HUES48 (cell line): ENCODE measurements around the gene FAM229B.

Experiments used
- H3K27ac ChIP-seq: one replicate; pipeline ENCODE4 v1.7.0; 2013; ENCODE audit warnings: low read depth, low read length, inconsistent platforms
- H3K27me3 ChIP-seq: 2 replicates; pipeline ENCODE4 v1.6.1; 2013; ENCODE audit warnings: mild to moderate bottlenecking, low read length; ENCODE audit not compliant: control insufficient read depth, insufficient read depth
- H3K36me3 ChIP-seq: 2 replicates; pipeline ENCODE4 v1.6.1; 2013; ENCODE audit warnings: low read length; ENCODE audit not compliant: control insufficient read depth, insufficient read depth
- H3K4me1 ChIP-seq: 2 replicates; pipeline ENCODE4 v1.6.1; 2013; ENCODE audit warnings: mild to moderate bottlenecking, low read length; ENCODE audit not compliant: control insufficient read depth, insufficient read depth
- H3K4me3 ChIP-seq: 2 replicates; pipeline ENCODE4 v1.5.1; 2013; ENCODE audit warnings: mild to moderate bottlenecking, low read depth, low read length
- H3K9ac ChIP-seq: 2 replicates; pipeline ENCODE4 v1.6.1; 2013; ENCODE audit warnings: mild to moderate bottlenecking, low read depth, low read length, moderate library complexity
- H3K9me3 ChIP-seq: 2 replicates; pipeline ENCODE4 v1.6.1; 2013; ENCODE audit warnings: low read length; ENCODE audit not compliant: control insufficient read depth, insufficient read depth

The FAM229B gene

GRCh38 chr6:112141707-112142106 is 54.3 kb downstream of the FAM229B start:
- Histone ChIP-seq H3K4me1 (no peaks in the 10 kb centered on the region), H3K27me3 (no peaks in the 10 kb centered on the region), H3K4me3 (no peak overlapping the region), H3K36me3 (no peaks in the 10 kb centered on the region), H3K9ac (no peak overlapping the region), H3K27ac (no peak overlapping the region), H3K9me3 (no peaks in the 10 kb centered on the region)

DNA sequence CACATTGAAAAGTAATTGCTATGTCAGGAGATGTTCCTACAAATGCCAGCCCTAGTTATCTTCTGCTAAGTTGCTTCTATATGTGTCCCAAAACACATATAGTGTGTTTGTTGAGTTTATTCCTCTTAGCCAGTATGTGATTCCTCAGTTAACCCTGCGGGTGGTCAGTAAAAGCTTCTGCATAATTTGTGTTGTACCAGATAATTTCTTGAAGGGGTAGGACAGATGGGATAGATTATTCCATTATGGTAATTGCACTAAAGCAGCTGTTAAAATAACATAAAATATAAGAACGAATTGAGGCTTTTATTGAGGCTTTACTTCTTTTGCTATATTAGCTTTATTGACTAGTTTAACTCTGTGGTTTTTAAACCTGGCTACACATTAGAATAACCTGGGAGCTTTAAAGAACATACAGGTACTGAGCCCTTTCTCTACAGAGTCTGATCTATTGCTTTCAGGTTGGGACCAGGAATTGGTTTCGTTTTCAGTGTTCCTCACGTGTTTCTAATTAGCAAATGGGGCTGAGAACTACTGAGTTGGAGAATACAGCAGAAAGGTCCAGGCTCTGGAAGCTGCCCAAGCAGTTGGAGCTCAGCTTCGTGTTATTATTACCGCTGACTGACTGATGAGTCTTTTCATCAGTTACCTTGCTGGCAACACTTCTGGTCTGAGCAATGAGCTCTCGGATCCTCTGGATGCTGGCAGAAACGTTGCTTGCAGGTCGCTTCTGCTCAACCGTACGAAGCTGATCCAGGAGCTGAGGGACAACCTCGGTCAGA is 56.9 kb downstream of the FAM229B start:
- H3K36me3 ChIP-seq = no peaks in the 10 kb centered on the region
- no peak overlapping the region for H3K4me3 ChIP-seq
- H3K27me3 ChIP-seq = no peaks in the 10 kb centered on the region
- no peaks in the 10 kb centered on the region for H3K9me3 ChIP-seq
- H3K27ac ChIP-seq = no peak overlapping the region
- no peak overlapping the region for H3K9ac ChIP-seq
- no peaks in the 10 kb centered on the region for H3K4me1 ChIP-seq

- Histone ChIP-seq H3K36me3 (no peaks in the 10 kb centered on the region), H3K27me3 (no peaks in the 10 kb centered on the region), H3K9me3 (no peaks in the 10 kb centered on the region), H3K9ac (no peak overlapping the region), H3K27ac (no peak overlapping the region), H3K4me1 (no peaks in the 10 kb centered on the region), H3K4me3 (no peak overlapping the region)
Observed at GRCh38 chr6:112145080-112145573, 57.7 kb downstream of the FAM229B start.

- H3K36me3 ChIP-seq = no peaks in the 10 kb centered on the region
- no peak overlapping the region for H3K4me3 ChIP-seq
- no peak overlapping the region for H3K9ac ChIP-seq
- H3K27ac ChIP-seq = no peak overlapping the region
- no peaks in the 10 kb centered on the region for H3K4me1 ChIP-seq
- H3K27me3 ChIP-seq = no peaks in the 10 kb centered on the region
- no peaks in the 10 kb centered on the region for H3K9me3 ChIP-seq
Observed at GRCh38 chr6:112148103-112148502, 60.7 kb downstream of the FAM229B start.

DNA sequence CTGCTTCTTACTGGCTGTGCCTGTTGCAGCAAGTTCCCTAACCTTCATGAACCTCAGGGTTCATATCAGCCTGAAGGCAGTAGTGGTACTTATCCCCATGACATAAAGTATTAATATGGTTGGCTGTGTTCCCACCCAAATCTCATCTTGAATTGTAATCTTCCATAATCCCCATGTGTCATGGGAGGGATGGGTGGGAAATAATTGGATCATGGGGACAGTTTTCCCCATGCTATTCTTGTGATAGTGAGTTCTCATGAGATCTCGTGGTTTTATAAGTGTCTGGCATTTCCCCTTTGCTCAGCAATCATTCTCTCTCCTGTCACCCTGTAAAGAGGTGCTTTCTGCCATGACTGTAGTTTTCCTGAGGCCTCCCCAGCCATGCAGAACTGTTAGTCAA is 61.8 kb downstream of the FAM229B start:
- Histone ChIP-seq H3K4me1 (no peaks in the 10 kb centered on the region), H3K4me3 (no peak overlapping the region), H3K27ac (no peak overlapping the region), H3K36me3 (no peaks in the 10 kb centered on the region), H3K27me3 (no peaks in the 10 kb centered on the region), H3K9ac (no peak overlapping the region), H3K9me3 (no peaks in the 10 kb centered on the region)

GRCh38 chr6:112149719-112150263 is 62.4 kb downstream of the FAM229B start:
- no peak overlapping the region for H3K9ac ChIP-seq
- no peak overlapping the region for H3K4me3 ChIP-seq
- no peak overlapping the region for H3K27ac ChIP-seq
- no peaks in the 10 kb centered on the region for H3K9me3 ChIP-seq
- H3K27me3 ChIP-seq = no peaks in the 10 kb centered on the region
- H3K36me3 ChIP-seq = no peaks in the 10 kb centered on the region
- no peaks in the 10 kb centered on the region for H3K4me1 ChIP-seq

DNA sequence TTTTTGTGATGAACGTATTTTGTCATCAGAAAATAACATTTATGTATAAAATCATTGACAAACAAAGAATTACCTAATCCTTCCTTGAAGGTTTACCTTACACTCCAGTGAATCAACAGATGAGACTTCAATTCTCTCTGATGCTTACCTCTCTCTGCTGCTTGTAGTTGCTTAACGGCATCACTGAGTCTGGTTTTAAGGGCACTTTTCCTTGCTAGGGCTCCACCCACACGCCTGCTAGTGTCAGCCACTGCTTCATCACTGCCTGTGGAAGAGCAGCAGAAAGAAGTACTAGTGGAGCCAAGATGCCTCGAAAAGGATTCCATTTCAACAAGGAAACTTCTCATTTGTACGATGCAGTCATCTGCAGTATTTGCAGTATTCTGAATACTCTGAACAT is 63.0 kb downstream of the FAM229B start:
- H3K9me3 ChIP-seq = no peaks in the 10 kb centered on the region
- H3K36me3 ChIP-seq = no peaks in the 10 kb centered on the region
- no peaks in the 10 kb centered on the region for H3K27me3 ChIP-seq
- H3K4me3 ChIP-seq = no peak overlapping the region
- H3K27ac ChIP-seq = no peak overlapping the region
- H3K4me1 ChIP-seq = no peaks in the 10 kb centered on the region
- H3K9ac ChIP-seq = no peak overlapping the region
